ENCODE data around the gene COL19A1.
A peak's percentile ranks its signal among the peaks of the same experiment; 100 is the strongest.

COL19A1 gene

DNA sequence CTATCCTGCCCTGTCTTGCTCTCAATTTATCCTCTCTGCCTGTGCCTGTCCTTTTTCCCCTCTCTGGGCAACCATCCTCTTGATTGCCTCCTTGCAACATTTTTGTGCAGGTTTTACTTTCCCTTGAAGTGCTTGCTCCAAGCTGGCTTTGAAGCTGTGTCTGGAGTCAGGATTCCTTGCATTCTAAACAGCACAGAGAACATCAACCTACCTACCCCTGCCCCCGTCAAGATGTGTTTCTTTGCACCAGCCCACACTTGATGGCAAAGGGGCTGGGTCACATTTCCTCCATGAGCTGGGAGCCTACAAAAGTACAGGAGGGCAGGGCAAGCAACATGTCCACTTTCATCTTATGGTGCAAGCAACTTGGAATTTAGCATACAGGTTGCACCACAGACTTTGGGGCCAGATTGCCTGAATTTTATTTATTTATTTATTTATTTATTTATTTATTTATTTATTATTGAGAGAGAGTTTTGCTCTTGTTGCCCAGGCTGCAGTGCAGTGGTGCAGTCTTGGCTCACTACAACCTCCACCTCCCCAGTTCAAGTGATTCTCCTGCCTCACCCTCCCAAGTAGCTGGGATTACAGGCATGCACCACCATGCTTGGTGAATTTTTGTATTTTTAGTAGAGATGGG, 206.3 kb downstream of the COL19A1 start:
- DNase-seq, result no peak

DNA sequence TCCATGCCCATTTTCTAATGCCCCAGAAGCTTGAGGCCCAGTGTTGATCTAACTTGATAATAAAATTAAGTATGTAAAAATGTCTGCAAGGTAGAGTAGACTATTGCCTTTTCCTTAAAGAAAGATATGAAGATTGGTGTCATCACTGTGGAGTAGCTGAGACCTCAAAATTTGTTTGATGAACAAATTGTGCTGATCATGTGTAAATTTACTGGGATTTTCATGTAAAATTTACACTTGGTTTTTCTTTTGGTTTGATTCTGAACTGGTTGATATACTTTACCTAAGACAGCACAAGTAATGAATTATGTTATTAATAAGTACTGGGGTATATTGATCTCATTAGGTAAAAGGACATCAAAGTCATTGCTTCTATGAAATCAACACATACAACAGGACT, 207.3 kb downstream of the COL19A1 start:
- DNase-seq, result no peak

- DNase-seq, result no peak
These were observed 212.9 kb downstream of the COL19A1 start for GRCh38 chr6:70079241-70079640.

GRCh38 chr6:70080443-70081070, 214.2 kb downstream of the COL19A1 start:
- no peak for DNase-seq

- no peak for DNase-seq
These were observed 216.5 kb downstream of the COL19A1 start for GRCh38 chr6:70082830-70083229.

GRCh38 chr6:70086806-70087205, 220.4 kb downstream of the COL19A1 start:
- DNase-seq, result no peak

DNA sequence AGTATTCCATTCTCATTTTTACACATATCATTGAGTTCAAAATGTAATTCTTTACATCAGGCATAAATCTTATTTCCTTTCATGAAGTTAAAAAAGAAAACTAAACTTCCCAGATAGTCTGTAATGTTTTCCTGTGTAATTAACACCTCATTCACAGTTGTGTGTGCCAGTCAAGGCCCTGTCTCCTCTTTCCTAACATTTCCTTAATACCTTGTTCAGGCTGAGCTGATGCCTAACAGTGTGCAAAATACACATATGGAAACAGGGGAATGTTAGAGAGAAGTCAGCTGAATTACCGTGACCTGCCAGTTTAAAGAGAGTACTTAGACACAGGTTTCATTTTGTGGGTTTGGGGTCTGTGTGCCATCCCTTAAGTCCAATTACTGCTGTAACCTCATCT, 227.8 kb downstream of the COL19A1 start:
- DNase-seq, result no peak

DNA sequence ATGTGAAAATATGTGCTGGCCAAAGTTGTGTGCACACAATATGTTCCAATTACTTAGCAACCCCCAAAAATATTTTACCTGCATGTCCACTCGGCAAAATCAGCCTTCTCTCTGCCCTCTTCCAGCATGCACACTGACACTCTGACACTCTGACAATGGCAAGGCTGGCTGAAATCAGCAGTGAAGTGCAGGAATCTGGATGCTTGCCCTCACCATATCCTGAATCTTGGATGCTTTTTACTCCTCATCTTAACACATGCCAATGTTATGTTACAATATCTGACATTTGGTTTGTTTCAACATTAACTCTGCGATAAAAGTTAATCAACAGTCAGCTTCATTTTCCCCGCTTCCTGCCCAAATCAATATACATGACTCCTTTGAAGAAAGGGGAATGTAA, 233.4 kb downstream of the COL19A1 start:
- no peak for DNase-seq

DNA sequence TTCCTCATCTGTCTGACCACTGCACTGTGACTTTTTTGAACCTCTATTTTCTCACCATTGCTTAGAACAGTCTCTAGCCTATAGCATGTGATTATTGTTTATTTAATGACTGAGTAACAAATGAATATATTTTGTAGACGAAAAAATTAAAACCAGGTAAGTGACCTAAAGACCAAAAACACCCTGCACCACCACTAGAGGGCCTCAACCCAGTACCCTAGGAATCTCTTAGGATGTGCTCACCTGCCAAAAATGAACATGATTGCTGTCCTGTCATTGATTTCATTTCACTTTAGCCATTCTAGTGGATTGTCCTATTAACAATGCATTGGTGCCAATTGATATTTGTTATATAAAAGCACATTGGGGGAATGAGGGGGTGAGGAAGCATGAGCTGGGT, 237.4 kb downstream of the COL19A1 start:
- DNase-seq, result no peak

GRCh38 chr6:70107852-70108629, 241.7 kb downstream of the COL19A1 start:
- peak; percentile 11 to 53 for DNase-seq

DNA sequence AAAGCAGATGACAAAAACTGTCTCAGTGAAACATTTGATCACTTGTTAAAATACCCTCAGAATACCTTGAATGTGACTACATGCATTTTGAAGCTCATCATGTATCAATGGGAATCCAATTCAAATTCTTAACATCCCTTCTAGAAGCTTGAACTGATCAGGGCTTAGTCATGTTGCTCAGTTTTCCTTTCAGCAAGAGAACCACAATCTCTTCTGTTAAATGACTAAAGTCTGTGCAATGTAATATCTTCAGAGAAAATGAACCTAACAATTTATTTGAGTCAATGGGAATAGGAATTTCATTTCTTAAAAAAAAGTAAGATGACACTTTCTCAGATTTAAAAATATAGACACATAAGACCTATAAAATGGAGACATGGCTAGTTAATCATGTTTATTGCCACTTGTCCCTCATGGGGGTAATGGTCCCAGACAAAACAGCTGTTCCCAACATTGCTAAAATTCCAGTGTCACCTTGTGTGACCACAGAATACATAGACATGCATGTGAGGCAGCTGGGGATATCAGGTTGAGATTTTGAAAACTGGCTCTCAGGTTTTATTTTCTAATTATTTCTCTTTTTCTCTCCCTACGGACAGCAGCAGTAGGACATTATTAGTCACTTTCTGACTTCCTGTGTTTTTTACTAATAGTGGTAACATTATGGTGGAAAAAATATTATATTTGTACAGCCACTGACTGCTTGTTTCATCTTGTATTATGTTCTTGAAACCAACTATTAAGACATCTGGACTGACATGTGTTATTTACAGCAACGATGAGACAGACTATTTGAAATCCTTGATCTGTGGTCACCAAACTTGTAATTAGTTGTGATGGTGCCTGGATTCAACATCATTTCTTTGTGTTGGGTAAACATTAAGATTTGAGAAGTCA, 244.0 kb downstream of the COL19A1 start:
- no peak for DNase-seq

GRCh38 chr6:70111737-70112136, 245.4 kb downstream of the COL19A1 start:
- DNase-seq, result no peak

DNA sequence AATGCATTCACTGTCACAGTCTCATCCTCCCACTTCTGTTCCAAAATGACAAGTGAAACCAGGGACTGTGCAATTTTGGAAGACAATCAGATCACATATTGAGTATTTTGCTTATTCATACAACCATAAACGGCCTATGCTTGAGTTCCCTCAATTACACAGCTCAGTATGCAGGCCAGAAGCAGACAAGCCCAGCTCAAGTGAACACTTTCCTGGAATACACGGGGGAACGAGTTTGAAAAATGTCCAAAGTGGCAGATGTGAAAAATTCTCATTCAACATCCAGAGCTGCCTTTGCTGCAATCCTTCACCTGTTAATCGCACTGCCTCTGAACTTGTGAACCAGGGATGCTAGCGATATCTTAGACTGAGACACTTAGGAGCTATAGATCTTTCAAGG, 246.4 kb downstream of the COL19A1 start:
- no peak for DNase-seq

GRCh38 chr6:70113171-70113570, 246.8 kb downstream of the COL19A1 start:
- DNase-seq, result no peak

DNA sequence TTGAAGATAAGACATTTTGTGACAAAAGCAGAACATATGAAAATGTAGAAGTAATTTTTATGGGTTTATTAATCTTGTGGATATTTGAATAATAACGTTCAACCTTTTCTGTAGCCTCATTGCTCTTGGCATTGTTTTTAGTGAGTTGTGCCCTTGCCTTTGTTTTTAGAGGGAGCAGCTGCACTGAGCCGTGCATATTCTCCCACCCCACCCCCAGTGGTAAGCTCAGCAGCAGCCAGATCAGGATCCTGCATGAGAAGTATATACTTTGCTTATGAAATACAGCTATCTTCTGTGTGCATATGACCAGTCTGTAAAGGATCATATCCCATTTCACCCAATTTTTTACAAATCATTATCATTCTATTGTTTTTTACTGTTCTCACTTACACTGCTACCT, 252.3 kb downstream of the COL19A1 start:
- DNase-seq, result peak; percentile 7 to 17

GRCh38 chr6:70119218-70119835, 253.0 kb downstream of the COL19A1 start:
- peak in 1 of 2 experiments; percentile 17 for DNase-seq

- no peak for DNase-seq
These were observed 258.1 kb downstream of the COL19A1 start for GRCh38 chr6:70124443-70124842.

- DNase-seq, result no peak
These were observed 258.7 kb downstream of the COL19A1 start for GRCh38 chr6:70124882-70125545.

- DNase-seq, result no peak
These were observed 259.2 kb downstream of the COL19A1 start for GRCh38 chr6:70125602-70126001.

DNA sequence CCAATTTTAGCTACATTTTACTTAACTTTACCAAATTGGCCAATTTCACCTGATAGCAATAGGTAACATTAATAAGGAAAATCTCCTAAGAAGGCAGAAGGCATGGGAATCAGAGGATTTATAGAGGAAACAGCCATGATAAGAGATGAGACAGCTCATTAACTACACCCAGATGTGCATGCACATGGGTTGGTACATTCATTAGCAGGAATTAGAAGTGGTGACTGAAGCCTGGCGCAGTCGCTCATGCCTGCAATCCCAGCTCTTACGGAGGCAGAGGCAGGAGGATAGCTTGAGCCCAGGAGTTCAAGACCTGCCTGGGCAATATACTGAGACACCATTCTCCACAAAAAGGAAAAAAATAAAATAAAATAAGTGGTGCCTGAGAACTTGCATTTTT, 263.0 kb downstream of the COL19A1 start:
- DNase-seq, result no peak

DNA sequence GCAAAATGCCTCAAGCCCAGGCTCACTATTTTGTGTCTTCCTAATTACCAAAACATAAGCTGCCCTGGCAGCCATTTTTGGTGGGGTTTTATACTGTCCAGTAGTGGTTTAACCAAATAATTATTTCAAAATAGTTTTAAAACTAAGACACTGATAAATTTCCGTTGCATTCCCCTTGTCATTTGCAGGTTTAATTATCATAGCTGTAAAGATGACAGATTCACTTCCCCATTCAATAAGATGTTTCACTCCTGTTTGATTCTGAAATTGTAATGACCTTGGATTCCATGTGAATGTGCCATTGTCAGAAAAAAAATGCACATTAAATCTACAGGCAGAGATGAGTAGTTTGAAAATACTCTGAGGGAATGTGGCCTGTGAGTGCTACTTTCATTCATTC, 264.5 kb downstream of the COL19A1 start:
- DNase-seq, result no peak

GRCh38 chr6:70131528-70131927, 265.2 kb downstream of the COL19A1 start:
- DNase-seq, result no peak
